Breast epithelium (tissue), 4 donors: ENCODE measurements around the gene SIGLEC9. TPM values are rescaled to one million over a fixed set of nuclear protein-coding genes. Genes with fewer than 3 reads are reported as not detected.

Experiments
- DNase-seq, 2 donors: peaks; one replicate each; pipeline ENCODE4 v3.0.0-alpha.2; 2019; ENCODE audit warnings: low spot score in 2 of 2
- H3K27ac ChIP-seq, 2 donors: fragments of 200-600 bp; sonication (generic) in 1 of 2; one replicate each; pipeline ENCODE4 v1.5.1; 2016 to 2019; ENCODE audit warnings: mild to moderate bottlenecking in 1 of 2
- H3K27me3 ChIP-seq, 2 donors: fragments of 200-600 bp; sonication (generic) in 1 of 2; one replicate each; pipeline versions ENCODE4 v1.5.1 to v1.6.0; 2017 to 2019; ENCODE audit warnings: control low read depth in 1 of 2, mild to moderate bottlenecking in 1 of 2
- H3K36me3 ChIP-seq: fragments of 200-600 bp; one replicate; pipeline ENCODE4 v1.5.1; 2019
- H3K4me1 ChIP-seq, 2 donors: fragments of 200-600 bp; sonication (generic); one replicate each; pipeline ENCODE4 v1.5.1; 2016 to 2019; ENCODE audit warnings: control low read depth in 1 of 2
- H3K4me3 ChIP-seq, 3 donors: fragments of 200-600 bp; sonication (generic); 1 replicate in 2 of 3; 2 replicates in 1 of 3; pipeline ENCODE4 v1.5.1; 2016 to 2019; ENCODE audit warnings: mild to moderate bottlenecking in 3 of 3, moderate library complexity in 2 of 3
- H3K9me3 ChIP-seq, 2 donors: fragments of 200-600 bp; sonication (generic) in 1 of 2; one replicate each; pipeline ENCODE4 v1.5.1; 2016 to 2019; ENCODE audit warnings: control low read depth in 1 of 2
- POLR2A ChIP-seq: fragments of 450-650 bp; IDR thresholded peaks from one replicate; pipeline ENCODE4 v1.6.1; 2016; ENCODE audit warnings: antibody characterized with exemption, mild to moderate bottlenecking, moderate library complexity
- POLR2AphosphoS5 ChIP-seq, 3 donors: sonication (generic); formaldehyde crosslinking; IDR thresholded peaks; one replicate each; pipeline ENCODE4 v1.6.1; 2017; ENCODE audit warnings: antibody characterized with exemption in 3 of 3
- intact Hi-C: fragments of 100-400 bp; cut with DNase I; formaldehyde crosslinking; loops from one replicate; pipeline ENCODE4 v1.15.1; 2023; ENCODE audit warnings: low total_unique reads
- total RNA-seq, 3 donors: library from RNA; depleted of rRNA; stranded (reverse); fragments of >200 nt; gene quantifications; one replicate each; pipeline ENCODE4 v1.1.0, GENCODE V29; 2016
- TF ChIP-seq, protein P1 (sequence below), 3 donors: fragments of 450-650 bp; IDR thresholded peaks; one replicate each; pipeline ENCODE4 v1.5.1; 2016 to 2017; ENCODE audit warnings: antibody characterized with exemption in 3 of 3, mild to moderate bottlenecking in 3 of 3, moderate library complexity in 3 of 3

Gene SIGLEC9
- total RNA-seq, 3 donors from 2014 or later = 3.4 to 7.0 (median 4.3) TPM

DNA sequence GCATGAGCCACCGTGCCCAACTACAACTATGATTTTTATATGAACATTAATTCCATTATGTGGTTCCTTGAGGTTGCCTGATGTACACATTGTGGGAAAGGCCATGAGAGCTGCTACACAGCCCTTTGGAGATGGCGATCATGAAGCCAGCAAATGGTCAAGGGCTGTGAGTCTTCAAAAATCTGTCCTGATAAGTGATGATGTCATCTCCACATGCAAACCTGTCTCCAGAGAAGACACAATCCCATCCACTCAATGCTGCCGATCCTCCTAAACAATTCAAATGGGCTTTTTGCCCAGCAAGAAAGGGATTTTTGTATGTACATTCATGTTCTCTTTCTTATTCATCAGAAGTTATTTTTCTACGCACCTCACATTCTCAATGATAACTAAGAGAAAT is 35.0 kb downstream of the SIGLEC9 start:
- intact Hi-C loops = no loop called here
- H3K27me3 ChIP-seq = peaks cover 0 to 15% of the 10 kb centered on the region in 2 donors
- H3K36me3 ChIP-seq = no peaks in the 10 kb centered on the region
- no peak overlapping the region for H3K4me3 ChIP-seq
- H3K4me1 ChIP-seq = no peaks in the 10 kb centered on the region
- H3K9me3 ChIP-seq = no peaks in the 10 kb centered on the region
- H3K27ac ChIP-seq = no peak overlapping the region
- TF ChIP-seq POLR2A (no peak), POLR2AphosphoS5 (IDR thresholded peaks at IDR 0.05) (no peak)
- TF ChIP-seq, protein P1, sequence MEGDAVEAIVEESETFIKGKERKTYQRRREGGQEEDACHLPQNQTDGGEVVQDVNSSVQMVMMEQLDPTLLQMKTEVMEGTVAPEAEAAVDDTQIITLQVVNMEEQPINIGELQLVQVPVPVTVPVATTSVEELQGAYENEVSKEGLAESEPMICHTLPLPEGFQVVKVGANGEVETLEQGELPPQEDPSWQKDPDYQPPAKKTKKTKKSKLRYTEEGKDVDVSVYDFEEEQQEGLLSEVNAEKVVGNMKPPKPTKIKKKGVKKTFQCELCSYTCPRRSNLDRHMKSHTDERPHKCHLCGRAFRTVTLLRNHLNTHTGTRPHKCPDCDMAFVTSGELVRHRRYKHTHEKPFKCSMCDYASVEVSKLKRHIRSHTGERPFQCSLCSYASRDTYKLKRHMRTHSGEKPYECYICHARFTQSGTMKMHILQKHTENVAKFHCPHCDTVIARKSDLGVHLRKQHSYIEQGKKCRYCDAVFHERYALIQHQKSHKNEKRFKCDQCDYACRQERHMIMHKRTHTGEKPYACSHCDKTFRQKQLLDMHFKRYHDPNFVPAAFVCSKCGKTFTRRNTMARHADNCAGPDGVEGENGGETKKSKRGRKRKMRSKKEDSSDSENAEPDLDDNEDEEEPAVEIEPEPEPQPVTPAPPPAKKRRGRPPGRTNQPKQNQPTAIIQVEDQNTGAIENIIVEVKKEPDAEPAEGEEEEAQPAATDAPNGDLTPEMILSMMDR (IDR thresholded peaks at IDR 0.05) = no peak
- DNase-seq = no peak

DNA sequence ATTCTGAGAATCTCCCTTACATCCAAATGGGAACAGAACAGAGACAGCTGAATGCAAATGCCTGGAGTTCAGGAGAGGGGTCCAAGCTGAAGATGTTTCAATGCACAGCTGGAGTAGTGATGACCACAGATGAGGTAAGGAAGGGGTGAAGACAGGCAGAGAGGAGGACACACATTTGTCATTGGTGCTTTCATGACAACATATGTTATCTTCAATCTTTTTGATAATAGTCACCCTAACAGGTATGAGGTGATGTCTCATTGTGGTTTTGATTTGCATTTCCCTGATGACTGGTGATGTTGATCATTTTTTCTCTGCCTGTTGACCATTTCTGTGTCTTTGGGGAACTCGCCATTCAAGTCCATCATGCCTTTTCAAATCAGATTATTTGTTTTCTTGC is 36.6 kb downstream of the SIGLEC9 start:
- DNase-seq = no peak
- Histone ChIP-seq H3K4me3 (no peak overlapping the region), H3K27me3 (peaks cover 0 to 6% of the 10 kb centered on the region in 2 donors), H3K27ac (no peak overlapping the region), H3K36me3 (no peaks in the 10 kb centered on the region), H3K4me1 (no peaks in the 10 kb centered on the region), H3K9me3 (no peaks in the 10 kb centered on the region)
- intact Hi-C loops = no loop called here
- TF ChIP-seq POLR2AphosphoS5 (IDR thresholded peaks at IDR 0.05) (no peak), POLR2A (no peak)
- TF ChIP-seq, protein P1 (IDR thresholded peaks at IDR 0.05) = no peak

DNA sequence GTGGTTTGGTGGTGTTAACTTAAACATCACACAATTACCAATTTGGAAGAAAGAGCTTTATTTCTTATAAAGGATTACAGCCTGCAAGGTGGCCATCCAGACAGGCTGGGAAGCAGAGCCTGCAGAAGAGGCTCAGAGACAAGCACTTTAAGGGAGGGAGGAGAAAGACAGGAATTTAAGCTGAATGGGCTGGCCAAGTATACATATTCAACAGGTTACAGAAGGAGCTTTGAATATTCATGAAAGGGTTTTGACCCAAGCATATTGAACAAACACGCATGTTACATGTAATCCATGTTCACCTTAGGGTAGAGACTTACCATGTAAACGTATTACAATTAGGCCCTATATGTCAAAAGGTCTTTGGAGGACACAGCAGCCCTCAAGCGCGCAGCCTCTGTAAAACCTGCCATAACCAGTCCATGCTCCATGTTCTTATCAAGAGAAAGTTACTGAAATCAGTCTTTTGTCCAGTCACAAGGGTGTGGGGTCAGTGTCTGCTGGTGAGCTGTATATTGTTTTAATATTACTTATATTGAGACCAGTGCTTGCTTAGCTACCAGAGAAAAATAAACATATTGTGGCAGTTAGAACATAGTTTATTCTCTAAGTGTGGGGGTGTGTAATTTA is 37.3 kb downstream of the SIGLEC9 start:
- Histone ChIP-seq H3K4me1 (no peaks in the 10 kb centered on the region), H3K27ac (no peak overlapping the region), H3K4me3 (no peak overlapping the region), H3K9me3 (no peaks in the 10 kb centered on the region), H3K36me3 (no peaks in the 10 kb centered on the region), H3K27me3 (peaks cover 0 to 6% of the 10 kb centered on the region in 2 donors)
- TF ChIP-seq POLR2A = no peak
- TF ChIP-seq, protein P1 (IDR thresholded peaks at IDR 0.05) = no peak
- no peak for TF ChIP-seq POLR2AphosphoS5 (IDR thresholded peaks at IDR 0.05)
- intact Hi-C loops = no loop called here
- DNase-seq = no peak

DNA sequence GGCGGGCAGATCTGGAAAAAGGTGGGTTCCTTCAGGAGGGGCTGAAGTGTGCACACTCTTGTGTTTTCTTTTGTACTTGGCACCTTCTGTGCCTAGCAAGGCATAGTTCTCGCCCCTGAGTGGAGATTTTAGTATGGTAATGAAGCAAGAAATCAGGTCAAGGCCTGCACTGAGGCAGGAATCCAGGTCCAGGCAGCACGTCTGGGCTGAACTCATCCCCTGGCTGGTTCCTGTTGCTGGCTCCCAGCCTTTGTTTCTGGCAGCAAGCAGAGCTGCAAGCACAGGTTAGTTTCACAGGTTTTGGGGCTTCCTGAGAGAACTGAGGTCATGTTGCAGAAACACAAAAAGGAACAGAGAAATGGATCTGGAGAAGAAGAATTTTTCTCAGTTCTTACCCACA is 38.6 kb downstream of the SIGLEC9 start:
- Histone ChIP-seq H3K4me1 (no peaks in the 10 kb centered on the region), H3K27me3 (peaks cover 0 to 5% of the 10 kb centered on the region in 2 donors), H3K4me3 (no peak overlapping the region), H3K27ac (no peak overlapping the region), H3K36me3 (no peaks in the 10 kb centered on the region), H3K9me3 (no peaks in the 10 kb centered on the region)
- TF ChIP-seq, protein P1 (IDR thresholded peaks at IDR 0.05) = no peak
- TF ChIP-seq POLR2AphosphoS5 (IDR thresholded peaks at IDR 0.05) = no peak
- no peak for TF ChIP-seq POLR2A
- intact Hi-C loops = no loop called here
- DNase-seq = peak in 1 of 2 donors; percentile 39

DNA sequence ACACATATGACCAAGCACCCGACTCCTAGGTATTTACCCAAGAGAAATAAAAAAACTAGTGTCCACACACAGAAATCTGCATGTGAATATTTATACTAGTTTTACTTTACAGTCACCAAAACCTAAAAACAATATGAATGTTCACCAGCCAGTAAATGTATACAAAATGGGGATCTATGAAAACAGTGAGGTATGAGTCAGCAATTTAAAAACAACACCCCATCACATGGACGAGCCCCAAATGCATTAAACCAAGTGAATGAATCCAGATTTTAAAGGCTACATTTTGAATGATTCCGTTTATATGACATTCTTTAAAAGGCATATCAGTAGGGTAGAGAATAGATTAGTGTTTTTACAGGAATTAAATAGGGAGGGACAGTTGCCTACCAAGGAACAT is 39.5 kb downstream of the SIGLEC9 start:
- no peak for TF ChIP-seq POLR2A
- TF ChIP-seq, protein P1 (IDR thresholded peaks at IDR 0.05) = no peak
- no peak for TF ChIP-seq POLR2AphosphoS5 (IDR thresholded peaks at IDR 0.05)
- intact Hi-C loops = no loop called here
- no peak overlapping the region for H3K27ac ChIP-seq
- no peak overlapping the region for H3K4me3 ChIP-seq
- DNase-seq = no peak
- H3K4me1 ChIP-seq = no peaks in the 10 kb centered on the region
- no peaks in the 10 kb centered on the region for H3K9me3 ChIP-seq
- no peaks in the 10 kb centered on the region for H3K36me3 ChIP-seq
- peaks cover 0 to 9% of the 10 kb centered on the region in 2 donors for H3K27me3 ChIP-seq
